HTR-8/SVneo (cell line): Measurements from ENCODE around the gene MXI1.
"Not testable (repeated sequence)": the region's sequence is repeated elsewhere in the genome, so short reads cannot be mapped to it uniquely, and the experiment has no call there.

Experiments
- DNase-seq: peaks from one replicate; pipeline ENCODE4 v3.0.0; 2011; ENCODE audit warnings: low spot score, mixed read lengths; ENCODE audit not compliant: insufficient read length
- FAIRE-seq: peaks from 2 replicates; lab custom pipeline; 2011; peaks lifted over from hg19 to GRCh38; lab: Jason Lieb, UNC

Gene MXI1

DNA sequence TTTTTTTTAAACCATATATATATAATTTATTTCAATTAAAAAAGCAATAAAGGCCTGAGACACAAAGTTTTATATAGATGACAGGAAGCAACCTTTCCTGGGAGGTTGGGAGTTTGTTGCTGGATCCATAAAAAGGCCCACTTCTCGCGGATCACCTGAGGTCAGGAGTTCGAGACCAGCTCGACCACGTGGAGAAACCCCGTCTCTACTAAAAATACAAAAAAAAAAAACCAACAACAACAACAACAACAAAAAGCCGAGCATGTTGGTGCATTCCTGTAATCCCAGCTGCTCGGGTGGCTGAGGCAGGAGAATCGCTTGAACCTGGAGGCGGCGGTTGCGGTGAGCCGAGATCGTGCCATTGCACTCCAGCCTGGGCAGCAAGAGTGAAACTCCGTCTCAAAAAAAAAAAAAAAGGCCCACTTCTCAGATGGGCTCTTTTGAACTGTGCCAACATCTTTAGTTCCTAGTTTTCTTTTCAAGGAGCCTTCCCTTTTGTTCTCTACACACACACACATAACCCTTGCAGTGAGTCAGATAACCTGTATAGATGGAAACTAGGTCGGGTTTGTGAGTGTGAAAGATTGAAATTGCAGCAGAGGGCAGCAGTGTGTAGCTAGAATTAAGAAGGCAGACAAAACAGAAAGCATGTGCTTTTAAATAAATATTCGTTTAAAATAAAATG is 98.5 kb downstream of the MXI1 start:
- FAIRE-seq (no peak), DNase-seq (peak; percentile 42)

DNA sequence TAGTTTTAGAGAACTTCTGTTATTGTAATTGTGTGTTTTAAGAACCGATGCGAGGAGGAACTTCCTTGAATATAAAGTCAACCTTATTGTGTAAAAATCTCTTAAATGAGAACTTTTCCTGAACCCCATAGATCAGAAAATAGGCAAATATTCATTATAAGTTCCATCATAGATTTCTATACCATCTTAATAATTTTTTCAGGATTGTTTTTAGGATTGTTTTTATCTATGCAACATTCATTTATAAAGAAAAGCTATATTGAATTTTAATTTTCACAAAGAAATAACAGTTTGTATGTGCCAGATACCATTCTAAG is 99.0 kb downstream of the MXI1 start:
- DNase-seq: no peak
- no peak for FAIRE-seq

DNA sequence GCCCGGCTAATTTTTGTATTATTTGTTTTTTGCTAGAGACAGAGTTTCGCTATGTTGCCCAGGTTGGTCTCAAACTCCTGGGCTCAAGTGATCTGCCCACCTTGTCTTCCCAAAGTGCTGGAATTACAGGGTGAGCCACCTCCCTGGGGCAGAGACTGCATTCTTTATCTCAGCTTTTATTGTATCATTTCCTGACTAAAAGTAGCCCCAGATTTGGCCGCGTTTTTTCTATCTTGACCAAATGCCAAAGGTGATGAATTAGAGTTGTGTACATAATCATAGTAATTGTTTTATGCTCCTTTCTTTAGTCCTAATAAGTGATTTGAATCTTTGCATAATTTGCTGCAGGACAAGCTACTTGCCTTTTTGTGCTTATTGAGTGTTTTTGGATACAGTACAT is 100.4 kb downstream of the MXI1 start:
- DNase-seq (no peak), FAIRE-seq (no peak)

DNA sequence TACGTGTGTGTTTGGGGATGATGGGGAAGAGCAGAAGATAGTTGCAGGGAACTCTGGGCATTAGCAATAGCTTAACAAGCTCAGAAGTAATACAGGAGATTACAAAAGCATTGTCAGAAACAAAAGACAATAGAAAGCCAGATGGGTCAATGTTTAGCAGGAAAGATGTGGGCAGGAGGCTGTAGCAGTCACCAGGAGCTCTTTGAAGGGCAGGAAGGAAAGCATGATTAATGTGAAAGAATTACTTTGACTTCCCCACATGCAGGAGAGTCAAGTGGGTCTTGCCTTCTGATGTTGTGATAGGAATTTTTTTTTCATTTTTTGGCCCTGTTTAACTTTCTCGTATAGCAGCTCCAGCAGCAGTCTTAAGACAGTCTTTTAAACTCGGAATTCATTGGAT is 103.3 kb downstream of the MXI1 start:
- DNase-seq (no peak), FAIRE-seq (no peak)

DNA sequence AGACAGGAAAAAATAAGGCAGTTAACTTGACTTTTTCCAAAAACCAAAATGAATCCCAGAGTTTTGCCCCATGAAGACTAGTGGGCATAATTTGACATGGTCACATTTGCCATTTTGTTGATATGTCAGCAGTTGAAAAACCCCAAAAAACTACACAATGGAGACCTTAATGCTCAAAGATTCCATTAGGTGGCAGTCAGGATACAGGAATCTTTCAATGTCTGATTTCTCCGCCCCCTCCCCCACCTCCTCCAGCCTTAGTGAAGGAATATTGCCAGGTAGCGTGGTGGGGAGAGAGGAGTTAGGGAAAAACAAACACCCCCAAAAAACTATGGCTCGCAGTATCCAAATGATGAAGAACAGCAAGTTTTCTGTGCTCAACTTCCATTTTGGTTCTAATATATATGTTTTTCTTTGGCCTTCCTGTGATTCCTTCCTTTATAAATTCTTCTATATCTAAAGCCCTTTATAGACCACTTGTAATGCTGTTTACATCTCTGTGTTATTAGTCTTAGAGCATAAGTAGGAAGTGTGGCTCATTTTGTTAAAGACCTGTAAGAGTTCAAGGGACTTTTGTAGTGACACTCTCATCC is 104.0 kb downstream of the MXI1 start:
- no peak for DNase-seq
- FAIRE-seq: no peak

DNA sequence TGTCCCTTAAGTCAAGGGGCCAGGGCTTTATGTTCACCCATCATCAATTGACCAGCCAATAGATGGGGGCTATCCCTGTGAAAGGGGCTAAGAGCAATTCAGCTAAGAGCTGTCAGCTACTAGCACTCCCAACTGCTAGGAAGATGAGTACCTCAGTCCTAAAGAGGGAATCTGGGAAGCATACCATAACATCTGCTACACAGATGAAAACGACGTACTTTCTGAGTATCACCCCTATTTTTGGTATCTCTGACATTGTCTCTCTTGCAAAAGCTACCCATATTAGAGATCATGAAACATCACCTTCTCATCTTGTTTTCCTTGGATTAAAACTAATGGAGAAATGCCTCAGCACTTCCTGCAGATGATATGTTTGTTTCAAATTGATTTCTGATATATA is 104.8 kb downstream of the MXI1 start:
- FAIRE-seq (no peak), DNase-seq (no peak)

DNA sequence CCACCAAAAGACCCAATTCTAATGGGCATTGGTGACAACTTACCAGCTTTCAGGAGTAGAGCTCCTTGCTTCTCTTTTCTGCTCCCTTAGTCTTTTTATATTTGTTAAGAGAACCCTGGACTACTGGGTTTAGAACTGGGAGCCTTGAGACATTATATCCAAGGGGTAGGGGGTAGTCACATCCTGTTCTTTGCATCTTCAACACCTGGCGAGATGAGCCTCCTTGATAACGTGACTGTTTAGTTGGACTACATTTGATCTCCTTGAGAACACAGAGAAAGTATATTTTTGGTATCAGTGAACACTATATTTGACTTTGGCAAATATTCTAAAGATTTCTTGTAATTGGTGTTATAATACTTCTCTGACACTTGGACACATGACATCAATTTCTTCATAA is 106.3 kb downstream of the MXI1 start:
- FAIRE-seq: no peak
- DNase-seq: no peak

DNA sequence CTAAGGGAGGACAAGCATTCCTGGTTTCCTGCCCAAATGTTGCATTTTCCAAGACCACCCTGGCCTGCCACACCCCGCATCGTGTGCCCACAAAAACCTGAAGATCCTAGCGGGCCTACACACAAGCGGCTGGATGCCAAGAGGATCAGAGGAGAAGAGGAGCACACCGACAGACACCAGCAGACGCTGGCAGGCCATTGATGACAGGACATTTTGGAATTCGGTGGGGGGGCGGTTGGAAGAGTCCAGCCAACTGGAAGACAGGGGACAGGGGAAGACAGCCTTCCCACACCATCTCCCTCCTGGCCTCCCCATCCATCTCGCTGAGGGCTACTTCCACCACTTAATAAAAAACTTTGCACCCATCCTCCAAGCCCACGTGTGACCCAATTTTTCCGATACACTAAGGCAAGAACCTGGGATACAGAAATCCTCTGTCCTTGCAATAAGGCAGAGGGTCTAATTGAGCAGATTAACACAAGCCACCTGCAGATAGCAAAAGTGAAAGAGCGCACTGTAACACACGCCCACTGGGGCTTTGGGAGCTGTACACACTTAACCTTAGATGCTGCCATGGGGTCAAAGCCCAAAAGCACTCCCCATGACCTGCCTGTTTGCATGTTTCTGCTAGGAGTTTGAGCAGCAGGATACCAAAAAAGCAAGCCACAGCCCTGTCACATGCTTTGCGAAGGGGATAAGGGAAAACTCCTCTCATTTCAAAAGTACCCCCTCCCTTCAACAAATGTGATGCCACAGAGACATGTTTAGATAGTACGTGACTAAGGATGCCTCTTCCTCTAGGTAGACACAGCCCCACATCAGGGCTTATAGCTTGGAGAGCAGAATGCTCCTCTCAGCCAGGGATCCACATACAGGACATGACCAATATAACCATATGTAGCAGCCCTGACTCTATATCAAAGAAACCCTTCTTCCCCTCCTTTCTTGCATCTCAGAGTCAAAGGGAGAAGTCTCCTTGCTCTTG is 110.8 kb downstream of the MXI1 start:
- DNase-seq (no peak), FAIRE-seq (no peak)

DNA sequence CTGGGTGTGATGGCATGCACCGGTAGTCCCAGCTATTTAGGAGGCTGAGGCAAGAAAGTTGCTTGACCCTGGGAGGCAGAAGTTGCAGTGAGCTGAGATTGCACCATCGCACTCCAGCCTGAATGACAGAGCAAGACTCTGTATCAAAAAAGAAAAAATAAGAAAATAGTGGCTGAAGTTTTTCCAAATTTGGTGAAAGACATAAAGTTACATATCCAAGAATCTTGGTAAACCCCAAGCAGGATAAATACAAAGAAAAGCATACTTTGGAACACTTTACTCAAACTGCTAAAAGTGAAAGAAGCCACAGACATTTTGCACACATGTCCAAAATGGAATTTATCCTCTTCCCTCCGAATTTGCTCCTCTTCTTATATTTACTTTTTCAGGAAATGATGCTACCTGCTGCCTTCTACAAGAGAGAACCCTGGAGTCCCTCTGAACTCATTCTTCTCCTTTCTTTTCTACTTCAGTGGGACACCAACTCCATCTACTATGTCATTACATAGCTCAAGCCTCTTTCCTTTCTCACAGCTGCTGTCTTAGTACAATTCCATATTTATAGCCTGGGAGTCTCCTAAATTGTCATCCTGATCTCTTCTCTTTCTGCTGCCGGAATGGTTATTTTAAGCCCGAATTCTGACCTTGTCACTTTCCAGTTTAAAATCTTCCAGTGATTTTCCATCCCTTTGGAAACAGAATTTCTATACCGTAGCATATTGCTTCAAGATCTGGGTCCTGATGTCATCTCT is 114.6 kb downstream of the MXI1 start:
- FAIRE-seq: no peak
- DNase-seq: no peak

DNA sequence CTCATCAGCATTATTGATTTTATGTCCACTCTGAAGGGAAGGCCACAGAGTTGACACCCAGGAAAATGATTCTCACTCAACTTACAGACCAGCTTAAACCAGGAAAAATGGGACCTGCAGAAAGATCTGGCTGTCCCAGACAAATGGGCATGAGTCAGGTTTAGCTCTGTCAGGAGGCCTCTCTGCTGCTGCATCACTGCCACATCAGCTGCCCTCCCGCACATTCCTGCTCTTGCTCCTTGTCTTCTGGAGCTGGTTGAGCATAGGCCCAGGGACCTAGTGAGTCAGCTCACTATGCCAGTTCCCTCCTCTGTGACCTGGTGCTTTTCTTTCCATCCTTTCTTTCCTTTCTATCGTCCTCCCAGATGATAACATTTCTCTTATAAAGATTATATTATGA is 116.1 kb downstream of the MXI1 start:
- no peak for FAIRE-seq
- DNase-seq: peak; percentile 50

DNA sequence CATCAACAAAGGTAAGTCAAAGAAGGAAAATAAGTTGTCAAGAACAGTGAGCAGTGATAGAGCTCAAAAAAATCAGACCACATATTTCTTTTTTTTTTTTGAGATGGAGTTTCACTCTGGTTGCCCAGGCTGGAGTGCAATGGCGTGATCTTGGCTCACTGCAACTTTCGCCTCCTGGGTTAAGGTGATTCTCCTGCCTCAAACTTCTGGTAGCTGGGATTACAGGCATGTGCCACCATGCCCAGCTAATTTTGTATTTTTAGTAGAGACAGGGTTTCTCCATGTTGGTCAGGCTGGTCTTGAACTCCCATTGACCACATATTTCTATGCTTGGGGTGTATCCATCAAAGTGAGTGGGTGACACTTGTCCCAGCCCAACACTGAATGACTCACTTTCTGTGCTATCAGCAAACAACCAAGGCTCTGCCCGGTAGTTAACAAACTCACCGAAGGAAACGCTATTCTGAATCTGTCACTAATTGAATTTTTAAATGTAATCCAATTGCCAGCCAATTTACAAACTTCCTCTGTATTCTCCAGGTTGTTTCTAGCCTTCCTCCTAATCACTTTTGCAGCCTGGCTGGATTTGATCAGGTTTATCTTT is 116.9 kb downstream of the MXI1 start:
- FAIRE-seq (no peak), DNase-seq (no peak)

DNA sequence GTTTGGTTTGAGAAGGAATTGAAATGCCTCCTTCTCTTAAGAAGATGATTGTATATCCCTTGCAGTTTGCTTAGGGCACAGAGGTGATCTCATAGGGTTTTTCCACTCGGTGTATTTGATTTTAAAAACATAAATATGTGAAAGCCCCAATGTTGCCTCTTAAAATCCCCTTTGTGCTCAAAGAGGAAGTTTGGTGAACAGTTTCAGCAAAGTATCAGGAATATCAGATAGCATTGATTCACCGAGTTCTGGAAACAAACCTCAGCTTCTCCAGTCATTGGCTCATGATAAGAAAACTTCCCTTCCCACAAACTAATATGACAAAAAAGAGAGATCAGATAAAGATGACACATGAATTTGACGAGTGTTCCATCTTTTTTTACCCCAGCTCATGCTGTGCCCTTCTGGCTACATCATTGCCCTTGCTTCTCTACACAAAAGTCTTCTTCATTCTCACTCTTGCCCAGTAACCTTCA is 117.4 kb downstream of the MXI1 start:
- no peak for FAIRE-seq
- no peak for DNase-seq

DNA sequence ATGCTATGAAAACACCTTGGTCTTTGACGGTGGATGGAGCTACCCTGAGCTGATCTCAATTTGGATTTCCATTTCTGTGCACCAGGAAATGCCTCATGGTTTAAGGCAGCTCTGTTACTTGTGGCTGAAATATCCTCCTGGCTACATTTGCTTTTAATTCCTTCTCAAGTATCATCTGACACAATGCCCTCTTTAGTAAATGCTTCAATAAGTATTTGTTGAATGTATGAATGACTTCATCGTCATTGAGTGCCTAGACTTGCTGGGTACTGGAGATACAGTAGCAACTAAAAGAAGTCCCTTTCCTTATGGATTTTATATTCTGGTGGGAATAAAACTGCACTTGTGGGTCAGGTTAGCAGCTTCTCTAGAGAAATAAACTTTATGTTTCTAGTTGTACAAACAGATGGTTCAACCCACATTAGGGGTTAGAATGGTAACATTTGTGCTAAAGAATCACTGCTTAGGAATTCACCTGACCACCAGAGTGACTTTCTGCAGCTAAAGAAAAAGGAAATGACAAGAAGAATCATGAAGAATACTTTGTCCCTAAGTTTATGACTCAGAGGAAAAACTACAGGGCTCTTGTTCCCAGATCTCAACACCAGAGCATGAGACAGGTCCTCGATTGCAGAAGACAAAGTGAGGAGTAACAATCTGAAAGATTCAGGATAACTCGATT is 119.1 kb downstream of the MXI1 start:
- no peak for FAIRE-seq
- no peak for DNase-seq

DNA sequence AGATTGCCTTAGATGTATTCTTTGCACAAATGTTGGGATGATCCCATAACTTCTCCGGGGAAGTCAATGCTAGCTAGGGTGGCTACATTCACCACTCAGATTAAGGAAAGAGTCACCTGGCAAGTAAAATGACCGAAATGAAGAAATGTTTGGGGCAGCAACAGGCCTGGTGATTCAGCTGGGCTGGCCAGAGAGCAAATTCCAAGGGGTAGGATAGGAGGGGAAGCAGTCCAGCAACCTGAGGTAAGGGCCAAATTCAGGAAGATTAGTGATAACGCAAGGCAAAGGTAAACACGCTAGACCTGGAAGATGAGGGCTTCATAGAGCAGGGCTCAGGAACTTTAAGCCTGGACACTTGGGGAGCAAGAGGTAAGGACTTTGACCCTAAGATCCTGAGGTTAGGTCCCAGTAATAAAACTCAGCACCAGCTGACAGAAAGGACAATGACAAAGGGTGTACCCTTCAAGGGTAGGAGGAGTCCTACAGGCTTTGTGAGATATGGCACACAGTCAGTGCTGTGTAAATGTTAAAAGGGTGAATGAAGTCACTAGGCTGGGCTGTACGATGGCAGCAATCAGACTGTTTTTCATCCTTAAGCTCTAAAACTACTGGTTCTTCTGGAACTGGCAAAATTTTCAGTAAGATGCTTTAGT is 120.0 kb downstream of the MXI1 start:
- DNase-seq: no peak
- no peak for FAIRE-seq

DNA sequence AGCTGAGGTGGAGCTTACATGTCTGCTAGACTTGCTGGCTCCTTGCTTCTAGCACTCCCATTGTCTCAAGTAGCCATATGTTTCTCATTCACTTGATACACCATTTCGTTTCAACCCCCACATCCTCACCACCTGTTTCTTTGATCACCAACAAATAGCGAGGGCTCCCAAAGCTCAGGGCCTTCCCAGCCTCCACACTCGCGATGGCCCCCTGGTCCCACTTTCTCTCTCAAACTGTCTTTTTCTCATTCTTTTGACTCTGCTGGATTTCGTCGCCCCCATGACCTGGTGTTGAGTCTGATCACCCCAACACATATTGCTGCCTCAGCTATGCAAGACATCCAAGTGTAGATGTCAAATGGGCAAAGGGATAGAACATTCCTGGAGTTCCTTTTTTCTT is 123.3 kb downstream of the MXI1 start:
- FAIRE-seq (no peak), DNase-seq (no peak)

DNA sequence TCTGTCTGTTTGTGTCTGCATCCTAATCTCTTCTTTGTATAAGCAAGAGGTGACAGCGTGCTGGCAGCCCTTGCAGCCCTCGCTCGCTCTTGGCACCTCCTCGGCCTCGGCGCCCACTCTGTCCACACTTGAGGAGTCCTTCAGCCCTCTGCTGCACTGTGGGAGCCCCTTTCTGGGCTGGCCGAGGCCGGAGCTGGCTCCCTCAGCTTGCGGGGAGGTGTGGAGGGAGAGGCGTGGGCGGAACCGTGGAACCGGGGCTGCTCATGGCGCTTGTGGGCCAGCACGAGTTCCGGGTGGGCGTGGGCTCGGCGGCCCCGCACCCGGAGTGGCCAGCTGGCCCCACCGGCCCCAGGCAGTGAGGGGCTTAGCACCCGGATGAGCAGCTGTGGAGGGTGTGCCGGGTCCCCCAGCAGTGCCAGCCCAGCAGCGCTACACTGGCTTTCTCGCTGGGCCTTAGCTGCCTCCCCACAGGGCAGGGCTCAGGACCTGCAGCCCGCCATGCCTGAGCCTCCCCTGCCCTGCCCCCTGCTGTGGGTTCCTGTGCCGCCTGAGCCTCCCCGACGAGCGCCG is 123.9 kb downstream of the MXI1 start:
- DNase-seq, FAIRE-seq: not testable (repeated sequence)

DNA sequence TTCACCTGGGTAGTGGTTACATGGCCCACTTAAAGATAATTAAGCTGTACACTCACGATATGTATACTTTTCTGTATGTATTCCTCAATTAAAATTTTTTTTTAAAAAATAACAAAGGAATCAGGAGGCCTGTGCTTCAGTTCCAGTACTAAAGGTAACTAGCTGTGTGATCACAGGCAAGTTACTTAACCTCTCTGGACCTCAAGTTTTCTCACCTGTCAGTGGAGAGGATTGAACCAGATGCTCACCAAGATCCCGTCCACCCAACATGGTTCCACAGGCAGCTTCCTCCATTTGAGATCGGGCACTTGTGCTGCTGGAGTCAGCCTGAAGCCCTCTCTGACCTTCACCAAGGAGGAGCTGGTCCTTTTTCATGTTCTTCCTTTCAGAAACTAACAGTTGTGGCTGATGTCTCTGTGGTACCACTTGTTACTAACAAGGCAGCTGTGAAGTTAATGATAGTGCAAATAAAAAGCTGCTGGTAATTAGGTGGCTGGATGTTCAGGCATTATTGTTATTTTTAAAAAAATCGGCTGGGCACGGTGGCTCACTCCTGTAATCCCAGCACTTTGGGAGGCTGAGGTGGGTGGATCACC is 126.8 kb downstream of the MXI1 start:
- FAIRE-seq: no peak
- DNase-seq: no peak

DNA sequence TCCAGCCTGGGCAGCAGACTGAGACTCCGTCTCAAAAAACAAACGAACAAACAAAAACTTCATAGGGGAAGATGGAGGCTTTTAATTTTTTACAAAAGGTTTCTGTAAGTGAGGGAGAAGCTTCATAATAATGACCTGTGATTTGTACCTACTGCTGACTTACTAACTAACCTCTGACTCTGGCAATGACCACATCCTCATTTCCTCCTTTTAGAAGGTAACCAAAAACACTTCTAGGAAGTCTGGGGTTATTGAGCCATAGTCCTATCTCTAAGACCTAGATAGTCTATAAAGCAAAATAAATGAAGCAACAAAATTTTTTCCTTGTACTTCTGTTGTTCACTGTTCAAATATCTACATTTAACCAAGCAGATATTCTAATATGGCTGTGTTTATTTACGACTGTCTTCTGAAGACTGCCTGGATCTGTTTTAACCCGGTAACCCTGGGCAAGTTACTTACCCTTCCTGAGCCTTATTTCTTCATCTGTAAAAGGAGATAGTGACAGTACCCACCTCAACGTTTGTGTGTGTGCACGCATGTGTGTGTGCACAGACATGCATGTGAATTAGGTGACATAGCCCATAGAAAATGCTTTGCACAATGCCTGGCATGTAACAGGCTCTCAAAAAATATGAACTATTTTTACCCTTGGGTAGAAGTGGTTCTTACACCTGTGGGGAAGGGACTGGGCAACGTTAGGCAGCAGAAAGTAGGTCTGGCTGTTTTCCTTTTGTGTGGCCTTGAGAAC is 128.1 kb downstream of the MXI1 start:
- DNase-seq: no peak
- FAIRE-seq: no peak
